Neural cell (in vitro differentiated cells): Measurements from ENCODE around the gene CNST. TPM values are rescaled to one million over a fixed set of nuclear protein-coding genes. Genes with fewer than 3 reads are reported as not detected.

Experiments used
- H2AFZ ChIP-seq: fragments of 200-600, 300-800 bp; sonication (generic), shearing (Covaris generic); 2 replicates; pipeline ENCODE4 v1.6.0; 2014; ENCODE audit warnings: low read depth, mild to moderate bottlenecking, antibody characterized with exemption, low read length, moderate library complexity
- H3F3A ChIP-seq: fragments of 200-600 bp; shearing (Covaris generic); 2 replicates; pipeline ENCODE4 v1.6.1; 2016; ENCODE audit warnings: mild to moderate bottlenecking, moderate library complexity, mixed read lengths, antibody characterized with exemption, low read length; ENCODE audit not compliant: insufficient read depth, poor library complexity, severe bottlenecking
- H3K27ac ChIP-seq: fragments of 200-600, 300-800 bp; sonication (generic), shearing (Covaris generic); 2 replicates; pipeline ENCODE4 v1.5.1; 2014; ENCODE audit warnings: mild to moderate bottlenecking, low read length, moderate library complexity
- H3K27me3 ChIP-seq: fragments of 300-800, 200-600 bp; sonication (generic), shearing (Covaris generic); 2 replicates; pipeline ENCODE4 v1.6.0; 2014; ENCODE audit warnings: mild to moderate bottlenecking, low read depth, low read length, moderate library complexity; ENCODE audit not compliant: insufficient read depth
- H3K36me3 ChIP-seq: fragments of 300-800, 200-600 bp; sonication (generic), shearing (Covaris generic); 2 replicates; pipeline ENCODE4 v1.5.1; 2014; ENCODE audit warnings: mild to moderate bottlenecking, antibody characterized with exemption, low read length, moderate library complexity; ENCODE audit not compliant: insufficient read depth
- H3K4me2 ChIP-seq: fragments of 300-800, 200-600 bp; sonication (generic), shearing (Covaris generic); 2 replicates; pipeline ENCODE4 v1.6.0; 2014; ENCODE audit warnings: mild to moderate bottlenecking, low read length
- H3K4me3 ChIP-seq: fragments of 300-800, 200-600 bp; sonication (generic), shearing (Covaris generic); 2 replicates; pipeline ENCODE4 v1.5.1; 2014; ENCODE audit warnings: mild to moderate bottlenecking, low read length, moderate library complexity
- H3K79me2 ChIP-seq: fragments of 200-600 bp; shearing (Covaris generic); replicated peaks from 2 replicates; pipeline ENCODE4 v1.6.0; 2014; ENCODE audit warnings: mild to moderate bottlenecking, low read length, moderate library complexity; ENCODE audit not compliant: insufficient read depth
- H3K9ac ChIP-seq: fragments of 300-800, 200-600 bp; sonication (generic), shearing (Covaris generic); 2 replicates; pipeline ENCODE4 v1.6.1; 2016; ENCODE audit warnings: mild to moderate bottlenecking, low read length, mixed read lengths
- H3K9me2 ChIP-seq: fragments of 200-600 bp; shearing (Covaris generic); 2 replicates; pipeline ENCODE4 v1.6.1; 2016; ENCODE audit warnings: mild to moderate bottlenecking, low read length, mixed read lengths; ENCODE audit not compliant: insufficient read depth
- H3K9me3 ChIP-seq: fragments of 200-600, 300-800 bp; sonication (generic), shearing (Covaris generic); 2 replicates; pipeline ENCODE4 v1.6.1; 2016; ENCODE audit warnings: mild to moderate bottlenecking, mixed run types, low read length, moderate library complexity, mixed read lengths
- H4K20me1 ChIP-seq: fragments of 200-600 bp; shearing (Covaris generic); 2 replicates; pipeline ENCODE4 v1.6.1; 2016; ENCODE audit warnings: mild to moderate bottlenecking, mixed run types; ENCODE audit not compliant: insufficient read depth
- EP300 ChIP-seq: fragments of 450-650 bp; conservative IDR thresholded peaks from 2 replicates; pipeline ENCODE4 v1.6.1; 2014; ENCODE audit warnings: antibody characterized with exemption, mild to moderate bottlenecking, moderate library complexity; ENCODE audit not compliant: poor library complexity, severe bottlenecking
- EZH2 ChIP-seq: fragments of 200-600, 300-800 bp; shearing (Covaris generic), sonication (generic); IDR thresholded peaks from 2 replicates; pipeline ENCODE4 v1.6.1; 2014; ENCODE audit warnings: antibody characterized with exemption, low read length, borderline replicate concordance, mild to moderate bottlenecking; ENCODE audit not compliant: insufficient read depth, poor library complexity, severe bottlenecking
- MXI1 ChIP-seq: fragments of 450-650 bp; conservative IDR thresholded peaks from 2 replicates; pipeline ENCODE4 v1.6.1; 2014; ENCODE audit warnings: antibody characterized with exemption, mild to moderate bottlenecking; ENCODE audit not compliant: poor library complexity, severe bottlenecking
- POLR2AphosphoS5 ChIP-seq: IDR thresholded peaks from 2 replicates; pipeline ENCODE4 v1.6.1; 2012
- RAD21 ChIP-seq: fragments of 450-650 bp; conservative IDR thresholded peaks from 2 replicates; pipeline ENCODE4 v1.6.1; 2014; ENCODE audit warnings: antibody characterized with exemption, mild to moderate bottlenecking, moderate library complexity
- SMC3 ChIP-seq: fragments of 450-650 bp; conservative IDR thresholded peaks from 2 replicates; pipeline ENCODE4 v1.6.1; 2014; ENCODE audit warnings: antibody characterized with exemption, mild to moderate bottlenecking, moderate library complexity; ENCODE audit not compliant: poor library complexity
- TAF1 ChIP-seq: IDR thresholded peaks from 2 replicates; pipeline ENCODE4 v1.6.1; 2012; ENCODE audit warnings: low read depth
- polyA plus RNA-seq: library from polyadenylated mRNA; depleted of rRNA; stranded (reverse); fragments of >200 nt; gene quantifications from 2 replicates; pipeline ENCODE4 v1.2.3, GENCODE V29; 2014
- TF ChIP-seq, protein P1 (sequence below): fragments of 450-650 bp; IDR thresholded peaks from 2 replicates; pipeline ENCODE4 v1.5.1; 2014; ENCODE audit warnings: antibody characterized with exemption, mild to moderate bottlenecking, moderate library complexity; ENCODE audit not compliant: poor library complexity, severe bottlenecking
- TF ChIP-seq, protein P2 (sequence below): IDR thresholded peaks from 2 replicates; pipeline ENCODE4 v1.6.1; 2012; ENCODE audit warnings: borderline replicate concordance

Gene CNST
- polyA plus RNA-seq, 1 donor from 2014 or later = 26.3 TPM

DNA sequence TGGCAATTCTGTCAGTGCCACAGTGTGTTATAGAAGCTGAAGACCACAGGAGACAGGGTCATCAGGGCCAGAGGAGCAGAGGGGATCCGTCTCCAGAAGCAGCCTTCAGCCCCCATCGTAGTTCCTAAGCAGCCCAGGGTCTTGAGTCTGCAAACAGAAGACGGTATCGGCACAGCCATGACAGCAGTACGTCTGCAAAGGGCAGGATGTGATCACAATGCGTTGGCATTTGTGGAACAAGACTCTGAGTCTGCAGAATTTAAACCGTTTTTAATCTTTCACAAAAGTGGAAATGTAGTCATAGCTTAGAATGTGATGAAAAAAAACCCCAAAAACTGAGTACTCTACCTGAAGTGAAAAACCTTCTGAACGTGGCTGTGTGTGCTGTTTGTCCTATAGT is 113.9 kb downstream of the CNST start:
- Histone ChIP-seq H3K36me3 (no peaks in the 10 kb centered on the region), H4K20me1 (no peaks in the 10 kb centered on the region), H2AFZ (no peak overlapping the region), H3K9me2 (no peaks in the 10 kb centered on the region), H3F3A (no peaks in the 10 kb centered on the region), H3K27ac (no peak overlapping the region), H3K79me2 (no peaks in the 10 kb centered on the region), H3K9ac (no peak overlapping the region), H3K9me3 (no peaks in the 10 kb centered on the region), H3K4me2 (no peak overlapping the region), H3K4me3 (no peak overlapping the region), H3K27me3 (no peaks in the 10 kb centered on the region)
- no peak for TF ChIP-seq POLR2AphosphoS5
- TF ChIP-seq, protein P1, sequence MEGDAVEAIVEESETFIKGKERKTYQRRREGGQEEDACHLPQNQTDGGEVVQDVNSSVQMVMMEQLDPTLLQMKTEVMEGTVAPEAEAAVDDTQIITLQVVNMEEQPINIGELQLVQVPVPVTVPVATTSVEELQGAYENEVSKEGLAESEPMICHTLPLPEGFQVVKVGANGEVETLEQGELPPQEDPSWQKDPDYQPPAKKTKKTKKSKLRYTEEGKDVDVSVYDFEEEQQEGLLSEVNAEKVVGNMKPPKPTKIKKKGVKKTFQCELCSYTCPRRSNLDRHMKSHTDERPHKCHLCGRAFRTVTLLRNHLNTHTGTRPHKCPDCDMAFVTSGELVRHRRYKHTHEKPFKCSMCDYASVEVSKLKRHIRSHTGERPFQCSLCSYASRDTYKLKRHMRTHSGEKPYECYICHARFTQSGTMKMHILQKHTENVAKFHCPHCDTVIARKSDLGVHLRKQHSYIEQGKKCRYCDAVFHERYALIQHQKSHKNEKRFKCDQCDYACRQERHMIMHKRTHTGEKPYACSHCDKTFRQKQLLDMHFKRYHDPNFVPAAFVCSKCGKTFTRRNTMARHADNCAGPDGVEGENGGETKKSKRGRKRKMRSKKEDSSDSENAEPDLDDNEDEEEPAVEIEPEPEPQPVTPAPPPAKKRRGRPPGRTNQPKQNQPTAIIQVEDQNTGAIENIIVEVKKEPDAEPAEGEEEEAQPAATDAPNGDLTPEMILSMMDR = no peak
- no peak for TF ChIP-seq SMC3
- TF ChIP-seq RAD21 = no peak
- TF ChIP-seq TAF1 = no peak
- no peak for TF ChIP-seq EZH2
- no peak for TF ChIP-seq MXI1
- no peak for TF ChIP-seq EP300
- TF ChIP-seq, protein P2, sequence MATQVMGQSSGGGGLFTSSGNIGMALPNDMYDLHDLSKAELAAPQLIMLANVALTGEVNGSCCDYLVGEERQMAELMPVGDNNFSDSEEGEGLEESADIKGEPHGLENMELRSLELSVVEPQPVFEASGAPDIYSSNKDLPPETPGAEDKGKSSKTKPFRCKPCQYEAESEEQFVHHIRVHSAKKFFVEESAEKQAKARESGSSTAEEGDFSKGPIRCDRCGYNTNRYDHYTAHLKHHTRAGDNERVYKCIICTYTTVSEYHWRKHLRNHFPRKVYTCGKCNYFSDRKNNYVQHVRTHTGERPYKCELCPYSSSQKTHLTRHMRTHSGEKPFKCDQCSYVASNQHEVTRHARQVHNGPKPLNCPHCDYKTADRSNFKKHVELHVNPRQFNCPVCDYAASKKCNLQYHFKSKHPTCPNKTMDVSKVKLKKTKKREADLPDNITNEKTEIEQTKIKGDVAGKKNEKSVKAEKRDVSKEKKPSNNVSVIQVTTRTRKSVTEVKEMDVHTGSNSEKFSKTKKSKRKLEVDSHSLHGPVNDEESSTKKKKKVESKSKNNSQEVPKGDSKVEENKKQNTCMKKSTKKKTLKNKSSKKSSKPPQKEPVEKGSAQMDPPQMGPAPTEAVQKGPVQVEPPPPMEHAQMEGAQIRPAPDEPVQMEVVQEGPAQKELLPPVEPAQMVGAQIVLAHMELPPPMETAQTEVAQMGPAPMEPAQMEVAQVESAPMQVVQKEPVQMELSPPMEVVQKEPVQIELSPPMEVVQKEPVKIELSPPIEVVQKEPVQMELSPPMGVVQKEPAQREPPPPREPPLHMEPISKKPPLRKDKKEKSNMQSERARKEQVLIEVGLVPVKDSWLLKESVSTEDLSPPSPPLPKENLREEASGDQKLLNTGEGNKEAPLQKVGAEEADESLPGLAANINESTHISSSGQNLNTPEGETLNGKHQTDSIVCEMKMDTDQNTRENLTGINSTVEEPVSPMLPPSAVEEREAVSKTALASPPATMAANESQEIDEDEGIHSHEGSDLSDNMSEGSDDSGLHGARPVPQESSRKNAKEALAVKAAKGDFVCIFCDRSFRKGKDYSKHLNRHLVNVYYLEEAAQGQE = no peak

DNA sequence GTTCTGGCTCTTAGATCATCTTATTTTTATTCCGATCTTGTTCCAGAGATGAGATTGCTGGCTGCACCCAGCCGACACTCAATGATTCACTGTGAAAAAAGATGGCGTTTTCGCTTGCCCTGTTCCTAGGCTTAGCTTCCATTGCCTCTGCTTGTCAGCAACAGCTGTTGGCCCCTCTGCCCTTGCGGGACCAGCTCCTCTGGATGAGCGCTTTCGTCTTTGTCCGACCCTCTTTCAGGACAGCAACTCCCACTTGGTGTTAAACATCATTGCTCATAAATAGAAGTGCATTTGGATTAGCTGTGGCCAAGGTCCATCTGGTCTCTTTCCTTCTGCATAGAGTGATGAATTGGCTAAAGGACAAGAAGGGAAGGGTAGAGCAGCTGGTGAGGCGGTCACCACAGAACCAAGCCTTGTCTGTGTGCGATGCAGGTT is 114.5 kb downstream of the CNST start:
- Histone ChIP-seq H3F3A (no peaks in the 10 kb centered on the region), H3K36me3 (no peaks in the 10 kb centered on the region), H3K9me2 (no peaks in the 10 kb centered on the region), H2AFZ (no peak overlapping the region), H3K27me3 (no peaks in the 10 kb centered on the region), H3K4me2 (no peak overlapping the region), H3K79me2 (no peaks in the 10 kb centered on the region), H3K4me3 (no peak overlapping the region), H4K20me1 (no peaks in the 10 kb centered on the region), H3K9ac (no peak overlapping the region), H3K27ac (no peak overlapping the region), H3K9me3 (no peaks in the 10 kb centered on the region)
- TF ChIP-seq SMC3 = no peak
- TF ChIP-seq, protein P2 = no peak
- TF ChIP-seq, protein P1 = no peak
- no peak for TF ChIP-seq RAD21
- TF ChIP-seq TAF1 = no peak
- no peak for TF ChIP-seq POLR2AphosphoS5
- TF ChIP-seq EZH2 = no peak
- no peak for TF ChIP-seq EP300
- no peak for TF ChIP-seq MXI1
